ENCODE results near the gene MACROD2. TPM values are rescaled to one million over a fixed set of nuclear protein-coding genes. Genes with fewer than 3 reads are reported as not detected.

MACROD2 gene
- total RNA-seq, 2 donors from 2014 or later, result 8.3 to 21.8 TPM

GRCh38 chr20:14845199-14846160 is 850.2 kb downstream of the MACROD2 start:
- no peak overlapping the region for H3K27ac ChIP-seq
- H3K4me3 ChIP-seq, result no peak overlapping the region
- DNase-seq (no peak), ATAC-seq (no peak)
- H3K4me1 ChIP-seq, result no peaks in the 10 kb centered on the region
- no peaks in the 10 kb centered on the region for H3K36me3 ChIP-seq (replicated peaks in 1 of 2; ENCODE audit: insufficient read depth in 1 of 2, low read depth in 2 of 2)
- H3K9me3 ChIP-seq, result no peaks in the 10 kb centered on the region
- WGBS, 2 donors, result 34 to 45% methylated on average over 2 of the region's 2 CpGs
- intact Hi-C loops (cut with DNase I), result no loop called here
- TF ChIP-seq CTCF (IDR thresholded peaks at IDR 0.05) (no peak), POLR2A (IDR thresholded peaks at IDR 0.05) (no peak)
- no peaks in the 10 kb centered on the region for H3K27me3 ChIP-seq

GRCh38 chr20:14848806-14849205 is 853.5 kb downstream of the MACROD2 start:
- DNase-seq (no peak), ATAC-seq (no peak)
- Histone ChIP-seq H3K27me3 (no peaks in the 10 kb centered on the region), H3K36me3 (replicated peaks in 1 of 2; ENCODE audit: insufficient read depth in 1 of 2, low read depth in 2 of 2) (no peaks in the 10 kb centered on the region), H3K4me1 (no peaks in the 10 kb centered on the region), H3K27ac (no peak overlapping the region), H3K9me3 (no peaks in the 10 kb centered on the region), H3K4me3 (no peak overlapping the region)
- TF ChIP-seq CTCF (IDR thresholded peaks at IDR 0.05), result no peak
- no peak for TF ChIP-seq POLR2A (IDR thresholded peaks at IDR 0.05)
- WGBS, 2 donors, result 67 to 68% methylated on average over 4 of the region's 4 CpGs
- intact Hi-C loops (cut with DNase I), result no loop called here

GRCh38 chr20:14853079-14853478 is 857.8 kb downstream of the MACROD2 start:
- no peak overlapping the region for H3K27ac ChIP-seq
- no peak for DNase-seq
- H3K4me1 ChIP-seq, result no peaks in the 10 kb centered on the region
- no peaks in the 10 kb centered on the region for H3K27me3 ChIP-seq
- intact Hi-C loops (cut with DNase I), result no loop called here
- H3K4me3 ChIP-seq, result no peak overlapping the region
- H3K9me3 ChIP-seq, result no peaks in the 10 kb centered on the region
- ATAC-seq, result no peak
- H3K36me3 ChIP-seq (replicated peaks in 1 of 2; ENCODE audit: insufficient read depth in 1 of 2, low read depth in 2 of 2), result no peaks in the 10 kb centered on the region
- no peak for TF ChIP-seq CTCF (IDR thresholded peaks at IDR 0.05)
- TF ChIP-seq POLR2A (IDR thresholded peaks at IDR 0.05), result no peak
- 93 to 96% methylated on average over 2 of the region's 2 CpGs for WGBS, 2 donors

GRCh38 chr20:14855171-14855570 is 859.9 kb downstream of the MACROD2 start:
- H3K27me3 ChIP-seq, result no peaks in the 10 kb centered on the region
- WGBS, 2 donors, result 90 to 95% methylated on average over 2 of the region's 2 CpGs
- intact Hi-C loops (cut with DNase I), result loop anchor here (5.0 kb wide), 1 partner anchor 598 kb away; no protein-coding TSS in a partner anchor

More at GRCh38 chr20:14855171-14855570, 859.9 kb downstream of the MACROD2 start:
- Histone ChIP-seq H3K4me3 (no peak overlapping the region), H3K36me3 (replicated peaks in 1 of 2; ENCODE audit: insufficient read depth in 1 of 2, low read depth in 2 of 2) (no peaks in the 10 kb centered on the region), H3K4me1 (no peaks in the 10 kb centered on the region), H3K9me3 (no peaks in the 10 kb centered on the region), H3K27ac (no peak overlapping the region)
- TF ChIP-seq CTCF (IDR thresholded peaks at IDR 0.05), result no peak
- no peak for TF ChIP-seq POLR2A (IDR thresholded peaks at IDR 0.05)
- DNase-seq (no peak), ATAC-seq (no peak)

Measured in body of pancreas (tissue), 4 donors.